Activated CD4-positive, alpha-beta memory T cell treated with anti-CD3 and anti-CD28 coated beads for 36 hours (primary cell): Measurements from ENCODE around the gene RAD51B. TPM values are rescaled to one million over a fixed set of nuclear protein-coding genes. Genes with fewer than 3 reads are reported as not detected.

Source experiments
- CTCF ChIA-PET: fragments of 350-600 bp; sonication (Branson Sonifier 250); formaldehyde crosslinking; loops from one replicate; lab custom pipeline; 2021; ENCODE audit warnings: antibody characterized with exemption, inconsistent platforms; lab: Charles Lee
- POLR2A ChIA-PET: fragments of 350-600 bp; sonication (Branson Sonifier 250); formaldehyde crosslinking; loops from one replicate; lab custom pipeline; 2021; ENCODE audit warnings: antibody characterized with exemption; lab: Charles Lee
- DNase-seq: peaks from one replicate; pipeline ENCODE4 v3.0.0-alpha.2; 2020
- H3K27ac Mint-ChIP-seq: one replicate; pipeline ENCODE4 v1.8.0; 2021; ENCODE audit warnings: mixed read lengths
- H3K27me3 Mint-ChIP-seq: one replicate; pipeline ENCODE4 v1.8.0; 2021; ENCODE audit warnings: mixed read lengths
- H3K36me3 Mint-ChIP-seq: one replicate; pipeline ENCODE4 v1.8.0; 2021; ENCODE audit warnings: mixed read lengths
- H3K4me1 Mint-ChIP-seq: one replicate; pipeline ENCODE4 v1.8.0; 2021; ENCODE audit warnings: low read depth, mixed read lengths
- H3K4me3 Mint-ChIP-seq: one replicate; pipeline ENCODE4 v1.8.0; 2021; ENCODE audit warnings: mild to moderate bottlenecking, mixed read lengths
- H3K9me3 Mint-ChIP-seq: one replicate; pipeline ENCODE4 v1.8.0; 2021; ENCODE audit warnings: mixed read lengths
- intact Hi-C: fragments of 100-400 bp; cut with micrococcal nuclease; formaldehyde crosslinking; loops from one replicate; pipeline ENCODE4 v1.15.1; 2023
- total RNA-seq, 2 experiments: library from RNA; stranded (reverse); gene quantifications; one replicate each; pipeline ENCODE4 v1.2.3, GENCODE V29; 2021

Gene RAD51B
- total RNA-seq, 2 experiments from 2014 or later: 32.3 to 34.3 TPM

DNA sequence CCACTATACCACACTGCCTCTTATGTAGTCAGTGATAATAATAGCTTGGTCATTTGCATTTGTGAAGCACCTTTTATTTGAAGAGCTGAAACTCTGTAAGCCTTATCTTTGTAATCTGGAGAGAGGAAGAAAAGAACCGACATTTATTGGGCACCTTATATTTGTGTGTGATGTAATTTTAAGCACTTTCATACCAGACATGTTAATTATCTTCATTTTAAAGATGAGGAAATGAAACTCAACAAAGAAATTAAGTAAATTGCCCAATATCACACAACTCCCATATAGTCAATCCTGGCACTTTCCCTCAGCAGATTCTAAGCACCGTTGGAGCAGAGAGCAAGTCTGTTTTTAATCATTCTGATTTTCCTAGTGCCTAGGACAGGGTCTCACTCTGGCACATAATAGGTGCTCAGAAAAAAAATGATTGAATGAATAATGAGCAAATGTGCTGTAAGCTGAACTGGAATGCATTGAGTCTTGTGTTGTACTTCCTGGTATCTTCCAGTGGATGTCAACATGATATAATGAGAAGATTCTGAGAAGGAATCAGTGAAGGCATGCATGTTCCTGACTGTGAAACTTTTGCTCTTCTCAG, 554.4 kb downstream of the RAD51B start:
- ChIA-PET CTCF (interaction anchor here (0.9 kb wide), 1 partner anchor 416 kb away, joined by 3 read pairs; no protein-coding TSS in a partner anchor), POLR2A (no interaction called here)
- intact Hi-C loops: loop anchor here (10.0 kb wide), 1 partner anchor 411 kb away; no protein-coding TSS in a partner anchor
- H3K36me3 Mint-ChIP-seq: no peaks in the 10 kb centered on the region
- H3K27ac Mint-ChIP-seq: no peak overlapping the region
- no peak for DNase-seq
- H3K27me3 Mint-ChIP-seq: no peaks in the 10 kb centered on the region
- no peaks in the 10 kb centered on the region for H3K9me3 Mint-ChIP-seq
- no peak overlapping the region for H3K4me3 Mint-ChIP-seq
- peaks cover 43% of the 10 kb centered on the region for H3K4me1 Mint-ChIP-seq

GRCh38 chr14:68374682-68375081, 555.1 kb downstream of the RAD51B start:
- Mint-ChIP-seq H3K36me3 (no peaks in the 10 kb centered on the region), H3K4me1 (peaks cover 39% of the 10 kb centered on the region), H3K27ac (no peak overlapping the region), H3K27me3 (no peaks in the 10 kb centered on the region), H3K4me3 (no peak overlapping the region), H3K9me3 (no peaks in the 10 kb centered on the region)
- CTCF ChIA-PET: interaction anchor here (0.9 kb wide), 1 partner anchor 415 kb away, joined by 3 read pairs; no protein-coding TSS in a partner anchor
- intact Hi-C loops: loop anchor here (10.0 kb wide), 1 partner anchor 410 kb away; no protein-coding TSS in a partner anchor
- no peak for DNase-seq
- POLR2A ChIA-PET: interaction anchor here (0.5 kb wide), 1 partner anchor 85 kb away, joined by 3 read pairs; no protein-coding TSS in a partner anchor

GRCh38 chr14:68375376-68375775, 555.8 kb downstream of the RAD51B start:
- ChIA-PET CTCF (interaction anchor here (1.1 kb wide), 1 partner anchor 340 kb away, joined by 3 read pairs; no protein-coding TSS in a partner anchor), POLR2A (no interaction called here)
- intact Hi-C loops: loop anchor here (10.0 kb wide), 1 partner anchor 409 kb away; no protein-coding TSS in a partner anchor
- Mint-ChIP-seq H3K36me3 (no peaks in the 10 kb centered on the region), H3K4me1 (peaks cover 36% of the 10 kb centered on the region), H3K9me3 (no peaks in the 10 kb centered on the region), H3K27me3 (no peaks in the 10 kb centered on the region), H3K4me3 (no peak overlapping the region), H3K27ac (no peak overlapping the region)
- no peak for DNase-seq

DNA sequence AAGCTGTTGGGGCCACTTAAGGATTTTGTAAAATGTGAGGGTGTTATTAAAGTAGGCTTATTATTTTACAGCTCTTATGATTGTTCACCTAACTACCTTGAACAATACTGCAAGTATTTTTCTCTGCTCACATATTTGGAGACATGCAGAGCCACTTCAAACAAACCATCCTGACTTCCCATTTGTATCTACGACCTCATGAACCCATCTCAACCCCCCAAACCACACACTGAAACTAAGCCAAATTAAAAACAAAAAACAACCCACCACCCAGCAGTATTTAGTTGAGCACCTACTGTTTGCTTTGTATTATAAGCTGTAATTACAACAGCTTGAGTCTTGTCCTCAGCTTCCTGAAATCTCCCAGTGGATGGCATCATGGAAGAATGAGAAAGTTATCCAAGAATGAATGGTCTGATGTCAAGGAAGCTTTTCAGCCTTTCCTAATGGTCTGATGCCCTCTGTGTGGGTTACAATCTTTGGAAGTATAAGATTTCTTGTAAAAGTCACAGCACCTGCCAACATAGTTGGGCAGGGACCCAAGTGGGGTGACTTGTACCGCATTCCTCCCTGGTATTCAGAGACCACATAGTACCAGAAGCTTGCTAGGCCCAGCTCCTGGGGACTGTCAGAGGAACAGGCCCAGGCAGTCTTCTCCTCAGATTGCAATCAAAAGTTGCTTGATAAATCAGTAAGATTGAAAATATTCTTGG, 556.6 kb downstream of the RAD51B start:
- no peak overlapping the region for H3K27ac Mint-ChIP-seq
- H3K9me3 Mint-ChIP-seq: no peaks in the 10 kb centered on the region
- DNase-seq: no peak
- H3K4me1 Mint-ChIP-seq: peaks cover 35% of the 10 kb centered on the region
- intact Hi-C loops: loop anchor here (10.0 kb wide), 1 partner anchor 409 kb away; no protein-coding TSS in a partner anchor
- CTCF ChIA-PET: interaction anchor here (1.1 to 1.6 kb wide), 2 partner anchors 127 to 339 kb away, joined by 3 to 4 read pairs; no protein-coding TSS in a partner anchor
- H3K36me3 Mint-ChIP-seq: no peaks in the 10 kb centered on the region
- no peak overlapping the region for H3K4me3 Mint-ChIP-seq
- no peaks in the 10 kb centered on the region for H3K27me3 Mint-ChIP-seq
- POLR2A ChIA-PET: no interaction called here

- Mint-ChIP-seq H3K4me3 (no peak overlapping the region), H3K4me1 (peaks cover 35% of the 10 kb centered on the region), H3K27ac (no peak overlapping the region), H3K27me3 (no peaks in the 10 kb centered on the region), H3K9me3 (no peaks in the 10 kb centered on the region), H3K36me3 (no peaks in the 10 kb centered on the region)
- ChIA-PET POLR2A (no interaction called here), CTCF (interaction anchor here (0.6 to 1.6 kb wide), 2 partner anchors 128 to 456 kb away, joined by 3 to 4 read pairs; no protein-coding TSS in a partner anchor)
- no peak for DNase-seq
- intact Hi-C loops: loop anchor here (10.0 kb wide), 1 partner anchor 408 kb away; no protein-coding TSS in a partner anchor
These were observed 557.4 kb downstream of the RAD51B start for GRCh38 chr14:68377006-68377405.

GRCh38 chr14:68377459-68377858, 557.9 kb downstream of the RAD51B start:
- H3K27ac Mint-ChIP-seq: no peak overlapping the region
- no peaks in the 10 kb centered on the region for H3K36me3 Mint-ChIP-seq
- H3K9me3 Mint-ChIP-seq: no peaks in the 10 kb centered on the region
- no peaks in the 10 kb centered on the region for H3K27me3 Mint-ChIP-seq
- H3K4me1 Mint-ChIP-seq: peaks cover 35% of the 10 kb centered on the region
- no peak for DNase-seq
- H3K4me3 Mint-ChIP-seq: no peak overlapping the region
- CTCF ChIA-PET: interaction anchor here (1.6 kb wide), 1 partner anchor 128 kb away, joined by 4 read pairs; no protein-coding TSS in a partner anchor
- POLR2A ChIA-PET: no interaction called here
- intact Hi-C loops: loop anchor here (10.0 kb wide), 1 partner anchor 407 kb away; no protein-coding TSS in a partner anchor

- Mint-ChIP-seq H3K4me3 (no peak overlapping the region), H3K36me3 (no peaks in the 10 kb centered on the region), H3K27ac (no peak overlapping the region), H3K4me1 (peaks cover 42% of the 10 kb centered on the region), H3K27me3 (no peaks in the 10 kb centered on the region), H3K9me3 (no peaks in the 10 kb centered on the region)
- ChIA-PET CTCF (no interaction called here), POLR2A (no interaction called here)
- peak; percentile 50 for DNase-seq
- intact Hi-C loops: loop anchor here (10.0 kb wide), 1 partner anchor 405 kb away; no protein-coding TSS in a partner anchor
These were observed 560.1 kb downstream of the RAD51B start for GRCh38 chr14:68379510-68380328.

GRCh38 chr14:68380329-68380741, 560.8 kb downstream of the RAD51B start:
- Mint-ChIP-seq H3K4me3 (no peak overlapping the region), H3K27me3 (no peaks in the 10 kb centered on the region), H3K27ac (no peak overlapping the region), H3K4me1 (peaks cover 40% of the 10 kb centered on the region), H3K36me3 (no peaks in the 10 kb centered on the region), H3K9me3 (no peaks in the 10 kb centered on the region)
- DNase-seq: no peak
- intact Hi-C loops: no loop called here
- ChIA-PET CTCF (no interaction called here), POLR2A (no interaction called here)

GRCh38 chr14:68384335-68384734, 564.8 kb downstream of the RAD51B start:
- intact Hi-C loops: no loop called here
- H3K36me3 Mint-ChIP-seq: no peaks in the 10 kb centered on the region

GRCh38 chr14:68384881-68385280, 565.3 kb downstream of the RAD51B start:
- peaks cover 16% of the 10 kb centered on the region for H3K4me1 Mint-ChIP-seq
- CTCF ChIA-PET: no interaction called here
- POLR2A ChIA-PET: no interaction called here
- no peaks in the 10 kb centered on the region for H3K27me3 Mint-ChIP-seq
- no peaks in the 10 kb centered on the region for H3K36me3 Mint-ChIP-seq
- intact Hi-C loops: no loop called here
- H3K9me3 Mint-ChIP-seq: no peaks in the 10 kb centered on the region
- DNase-seq: no peak
- no peak overlapping the region for H3K4me3 Mint-ChIP-seq
- H3K27ac Mint-ChIP-seq: no peak overlapping the region

More at GRCh38 chr14:68384335-68384734, 564.8 kb downstream of the RAD51B start:
- Mint-ChIP-seq H3K4me3 (no peak overlapping the region), H3K4me1 (peaks cover 18% of the 10 kb centered on the region), H3K27me3 (no peaks in the 10 kb centered on the region), H3K27ac (no peak overlapping the region), H3K9me3 (no peaks in the 10 kb centered on the region)
- no peak for DNase-seq
- CTCF ChIA-PET: no interaction called here
- POLR2A ChIA-PET: no interaction called here

GRCh38 chr14:68386446-68386845, 566.9 kb downstream of the RAD51B start:
- intact Hi-C loops: no loop called here
- peaks cover 12% of the 10 kb centered on the region for H3K4me1 Mint-ChIP-seq
- no peaks in the 10 kb centered on the region for H3K9me3 Mint-ChIP-seq
- POLR2A ChIA-PET: no interaction called here
- H3K36me3 Mint-ChIP-seq: no peaks in the 10 kb centered on the region
- DNase-seq: no peak
- H3K27me3 Mint-ChIP-seq: no peaks in the 10 kb centered on the region
- no peak overlapping the region for H3K4me3 Mint-ChIP-seq
- H3K27ac Mint-ChIP-seq: no peak overlapping the region
- CTCF ChIA-PET: interaction anchor here (0.6 kb wide), 1 partner anchor 27 kb away, joined by 3 read pairs; no protein-coding TSS in a partner anchor
